Activated CD4-positive, alpha-beta T cell treated with anti-CD3 and anti-CD28 coated beads for 1 hour (primary cell): ENCODE data around the gene PRRG1.
"Not testable (repeated sequence)": the region's sequence is repeated elsewhere in the genome, so short reads cannot be mapped to it uniquely, and the experiment has no call there.

Experiments used
- DNase-seq: peaks from one replicate; pipeline ENCODE4 v3.0.0-alpha.2; 2020

Gene PRRG1

GRCh38 chrX:37474478-37474877 lies 125.3 kb downstream of the PRRG1 start:
- no peak for DNase-seq

- no peak for DNase-seq
Measured at GRCh38 chrX:37476571-37477170, 127.5 kb downstream of the PRRG1 start.

- not testable (repeated sequence) for DNase-seq
Measured at GRCh38 chrX:37484335-37484734, 135.2 kb downstream of the PRRG1 start.

GRCh38 chrX:37485429-37485828 lies 136.3 kb downstream of the PRRG1 start:
- DNase-seq = no peak

- DNase-seq = no peak
Measured at GRCh38 chrX:37487271-37487670, 138.1 kb downstream of the PRRG1 start.

GRCh38 chrX:37488323-37488722 lies 139.2 kb downstream of the PRRG1 start:
- no peak for DNase-seq

GRCh38 chrX:37491686-37492085 lies 142.5 kb downstream of the PRRG1 start:
- DNase-seq = no peak

GRCh38 chrX:37495760-37496159 lies 146.6 kb downstream of the PRRG1 start:
- not testable (repeated sequence) for DNase-seq

GRCh38 chrX:37497126-37497525 lies 148.0 kb downstream of the PRRG1 start:
- DNase-seq = not testable (repeated sequence)

GRCh38 chrX:37498323-37498722 lies 149.2 kb downstream of the PRRG1 start:
- DNase-seq = not testable (repeated sequence)

- not testable (repeated sequence) for DNase-seq
Measured at GRCh38 chrX:37499649-37500048, 150.5 kb downstream of the PRRG1 start.

GRCh38 chrX:37504991-37505390 lies 155.8 kb downstream of the PRRG1 start:
- DNase-seq = no peak
